ENCODE results near the gene NAPA.

NAPA gene

DNA sequence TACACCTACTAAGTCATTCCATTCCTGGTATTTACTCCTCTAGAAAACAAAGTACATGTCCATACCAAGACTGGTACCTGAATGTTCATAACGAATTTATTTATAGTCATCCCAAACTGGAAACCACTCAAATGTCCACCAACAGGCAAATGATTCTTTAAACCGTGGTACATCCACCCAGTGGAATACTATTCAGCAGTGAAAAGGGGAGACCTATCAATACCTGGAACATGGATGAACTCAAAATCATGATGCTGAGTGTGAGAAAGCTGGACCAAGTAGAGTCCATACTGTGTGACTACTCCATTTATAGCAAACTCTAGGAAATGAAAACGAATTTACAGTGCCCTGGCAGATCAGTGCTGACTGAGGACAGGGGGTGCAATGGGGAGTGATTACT, 11.9 kb upstream of the NAPA start:
- no peak overlapping the region for H3K4me3 ChIP-seq (ENCODE audit: low read depth, low read length)

DNA sequence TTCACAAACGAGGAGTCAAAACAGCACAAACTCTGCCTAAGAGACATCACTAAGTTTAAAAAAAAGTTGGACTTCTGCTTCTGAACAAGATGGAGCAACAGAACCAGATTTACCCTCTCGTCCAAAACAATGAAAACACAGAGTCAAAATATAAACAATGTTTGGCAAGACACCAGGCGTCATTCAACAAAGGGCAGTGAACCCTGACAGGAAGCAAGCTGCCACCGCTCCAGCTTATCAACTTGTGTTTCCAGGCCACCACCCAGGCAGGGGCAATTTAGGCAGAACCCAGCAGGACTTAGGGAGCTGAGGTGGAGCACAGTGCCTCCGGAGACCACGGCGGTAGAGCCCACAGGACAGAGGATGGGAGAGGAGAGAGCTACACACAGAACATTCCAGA, 8.6 kb upstream of the NAPA start:
- H3K4me3 ChIP-seq (ENCODE audit: low read depth, low read length) = no peak overlapping the region

DNA sequence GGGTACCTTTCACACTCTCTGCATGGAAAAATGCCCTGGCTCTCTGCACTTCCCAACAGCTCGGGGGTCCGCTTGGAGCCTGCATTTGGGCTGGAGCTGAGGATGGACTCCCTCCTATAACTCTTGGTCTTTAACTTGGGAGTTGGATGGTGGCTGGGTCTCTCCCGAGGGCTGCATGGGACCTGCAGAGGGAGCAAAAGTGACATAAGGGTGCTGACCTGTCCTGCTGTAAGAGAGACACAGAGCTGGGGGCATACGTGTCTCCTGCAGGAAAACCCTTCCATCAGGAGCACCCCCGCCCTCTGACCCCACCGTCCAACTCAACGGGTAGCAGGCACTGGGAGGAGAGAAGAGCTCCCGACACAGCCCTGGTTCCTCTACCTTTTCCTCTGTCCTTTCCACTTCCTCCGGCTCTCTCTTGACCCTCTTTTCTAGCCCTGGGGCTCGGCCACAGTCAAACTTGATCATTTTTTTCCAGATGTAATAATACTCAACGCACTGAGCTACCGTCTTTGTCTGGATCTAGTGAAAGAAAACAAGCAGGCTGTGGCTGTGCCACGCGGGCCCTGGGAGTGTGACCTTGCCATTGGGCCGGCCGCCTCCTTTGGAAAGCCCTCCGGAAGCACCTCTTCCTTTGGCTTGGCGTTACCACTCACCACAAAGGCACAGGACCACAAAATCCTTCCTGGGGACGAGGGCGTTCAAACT, 6.8 kb upstream of the NAPA start:
- H3K4me3 ChIP-seq (ENCODE audit: low read depth, low read length) = no peak overlapping the region

DNA sequence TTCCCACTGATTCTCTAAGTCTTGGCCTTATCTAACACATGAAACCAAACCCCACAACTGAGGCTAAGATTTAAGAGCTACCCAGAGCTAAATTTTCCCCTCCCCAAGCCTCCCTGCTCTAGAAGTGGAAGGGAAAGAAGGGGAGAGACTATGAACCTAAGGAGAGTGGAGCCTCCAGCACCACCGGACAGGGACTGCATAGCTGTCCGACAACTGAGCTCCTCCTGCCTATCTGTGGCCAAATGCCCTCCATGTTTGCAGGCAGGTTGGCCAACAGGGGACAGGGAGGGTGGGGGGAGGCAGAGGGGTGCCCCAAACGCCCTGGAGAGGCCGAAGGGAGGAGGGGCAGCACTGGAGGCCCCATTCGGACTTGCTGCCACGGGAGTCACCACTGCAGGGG, 6.0 kb upstream of the NAPA start:
- no peak overlapping the region for H3K4me3 ChIP-seq (ENCODE audit: low read depth, low read length)

DNA sequence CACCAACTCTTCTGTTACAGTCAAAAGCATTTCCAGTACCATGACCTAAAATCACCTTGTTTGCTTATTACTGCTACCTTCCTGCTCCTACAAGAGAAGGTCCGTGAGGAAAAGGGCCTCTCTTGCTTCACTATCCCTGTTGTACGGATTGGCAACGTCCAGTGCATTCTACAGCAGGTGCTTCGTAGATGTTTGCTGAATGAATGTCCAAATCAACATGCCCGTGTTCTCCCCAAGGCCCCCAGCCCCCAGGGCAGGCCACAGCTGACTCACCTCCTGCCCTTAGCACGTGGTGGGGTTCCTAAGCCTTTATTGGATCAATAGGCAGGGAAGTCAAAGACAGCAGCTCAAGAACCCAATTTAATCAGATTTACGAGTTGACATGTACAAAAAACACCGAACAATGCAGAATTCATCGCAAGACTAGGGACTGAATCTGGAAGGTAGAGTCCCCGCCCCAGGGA, 5.5 kb upstream of the NAPA start:
- H3K4me3 ChIP-seq (ENCODE audit: low read depth, low read length) = no peak overlapping the region

DNA sequence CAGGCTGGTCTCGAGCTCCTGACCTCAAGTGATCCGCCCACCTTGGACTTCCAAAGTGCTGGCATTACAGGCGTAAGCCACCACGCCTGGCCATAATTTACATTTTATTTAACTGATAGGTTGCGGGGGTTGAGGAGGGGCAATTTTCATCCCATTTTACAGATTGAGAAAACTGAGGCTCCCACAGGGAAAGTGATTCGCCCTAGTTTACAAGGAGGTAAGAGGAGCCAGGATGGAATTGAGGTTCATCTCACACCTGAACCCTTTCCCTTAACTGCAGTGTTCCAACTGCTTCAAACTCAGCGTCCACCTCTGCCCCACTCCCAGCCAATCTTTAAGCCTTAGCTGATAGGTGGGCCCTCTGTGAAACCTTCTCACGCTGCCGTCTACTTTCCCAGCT, 4.0 kb upstream of the NAPA start:
- H3K4me3 ChIP-seq (ENCODE audit: low read depth, low read length) = no peak overlapping the region

DNA sequence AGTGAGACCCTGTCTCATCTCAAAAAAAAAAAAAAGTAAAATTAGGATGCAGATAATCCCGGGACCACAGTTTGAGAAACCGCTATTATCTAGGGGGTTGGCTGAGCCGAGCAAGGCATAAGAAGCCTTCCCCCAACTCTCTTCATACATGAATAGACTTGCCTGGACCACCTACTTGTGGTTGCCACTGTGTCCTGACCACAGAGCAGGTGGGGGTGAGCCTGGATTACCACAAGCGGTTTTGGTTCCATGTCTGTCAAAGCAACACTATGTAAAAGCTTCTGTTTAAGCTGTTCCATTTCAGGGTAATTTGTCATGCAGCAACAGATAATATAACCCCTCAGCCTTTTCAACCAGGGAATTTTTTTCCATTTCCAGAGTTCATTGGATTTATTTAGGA, 3.3 kb upstream of the NAPA start:
- no peak overlapping the region for H3K4me3 ChIP-seq (ENCODE audit: low read depth, low read length)

DNA sequence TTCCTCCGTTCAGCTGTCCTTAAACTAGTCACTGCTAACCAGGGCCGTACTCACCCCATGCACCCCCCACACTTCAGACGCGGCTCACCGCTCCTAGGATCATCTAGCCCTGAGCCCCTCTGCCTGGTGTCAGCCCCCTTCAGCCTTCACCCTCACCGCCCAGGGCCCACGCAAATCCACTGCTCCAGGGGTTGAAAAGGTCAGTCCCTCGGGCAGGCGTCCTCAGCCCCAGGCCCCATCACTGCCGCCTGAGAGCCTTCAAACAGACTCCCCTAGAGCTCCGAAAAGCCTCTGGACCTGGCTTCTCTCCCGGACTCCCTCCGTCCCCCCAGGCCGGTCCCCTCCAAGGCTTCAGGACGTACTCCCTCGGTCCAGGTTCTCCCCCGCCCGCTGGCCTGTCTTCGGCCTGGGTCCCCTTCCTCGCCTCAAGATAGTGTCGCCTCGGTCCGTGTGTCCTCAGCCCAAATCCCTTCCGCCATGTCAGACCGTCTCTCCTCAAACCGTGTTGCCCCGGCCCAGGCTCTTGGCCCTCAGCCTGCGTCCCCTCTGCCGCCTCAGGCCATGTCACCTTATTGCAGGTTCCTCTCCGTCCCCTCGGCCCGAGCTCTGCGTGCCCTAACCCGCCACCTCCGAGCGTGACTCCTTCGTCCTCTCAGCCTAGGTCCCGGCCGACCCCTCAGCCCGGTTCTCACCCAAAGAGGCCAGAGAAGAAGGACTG, 553 bp downstream of the NAPA start:
- H3K4me3 ChIP-seq (ENCODE audit: low read depth, low read length) = peak overlapping the region; percentile 94

DNA sequence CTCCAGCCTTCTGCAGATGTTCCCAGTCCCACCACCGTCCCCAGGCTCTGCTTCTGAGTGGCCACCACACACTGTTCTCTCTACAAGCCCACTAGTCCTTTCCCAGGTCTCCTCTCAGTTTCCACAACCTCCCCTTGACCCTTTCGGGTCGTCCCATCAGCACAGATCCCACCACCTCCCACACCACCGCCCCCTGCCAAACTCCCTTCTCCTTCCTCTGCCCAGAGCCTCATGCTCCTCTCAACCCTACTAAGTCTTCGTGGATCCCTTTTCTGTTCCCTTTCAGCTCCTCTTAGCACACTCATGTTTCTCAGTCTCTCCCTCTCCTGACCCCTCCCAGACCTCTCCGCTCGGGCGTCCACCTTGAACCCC, 1.9 kb downstream of the NAPA start:
- H3K4me3 ChIP-seq (ENCODE audit: low read depth, low read length) = no peak overlapping the region

DNA sequence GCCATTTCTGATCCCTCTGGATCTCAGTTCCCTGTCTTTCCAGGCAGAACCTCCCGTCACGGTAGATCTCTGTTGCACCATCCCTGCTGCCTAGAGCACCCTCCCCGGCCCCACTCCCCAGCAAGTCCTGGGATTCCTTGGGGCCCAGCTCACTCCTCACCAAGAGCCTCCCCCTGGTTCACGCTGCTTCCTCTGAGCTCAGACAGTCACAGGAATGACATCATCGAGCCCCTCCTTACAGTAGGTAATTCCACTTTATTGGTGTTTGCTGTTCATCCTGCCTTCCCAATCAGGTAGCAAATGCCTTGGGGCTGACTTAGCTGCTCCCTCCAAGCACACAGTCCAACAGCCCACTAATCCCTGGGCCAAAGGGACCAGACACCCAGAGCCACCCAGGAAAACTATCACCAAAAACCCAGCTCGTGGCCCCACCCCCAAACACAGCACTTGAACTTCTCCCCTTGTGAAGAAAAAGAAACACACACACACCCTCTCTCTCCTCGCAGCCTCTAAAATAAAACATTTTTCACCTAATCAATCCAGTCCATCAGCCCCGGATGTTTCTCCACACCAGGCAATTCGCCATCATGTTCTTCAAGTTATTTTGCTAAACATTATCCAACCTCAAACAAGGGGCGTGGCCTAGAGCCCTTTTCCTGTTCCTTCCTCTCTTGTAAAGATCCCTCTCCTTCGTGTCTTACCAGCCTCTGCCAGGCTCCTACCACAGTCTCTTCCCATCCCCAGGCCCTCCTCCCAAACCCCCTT, 2.5 kb downstream of the NAPA start:
- H3K4me3 ChIP-seq (ENCODE audit: low read depth, low read length) = no peak overlapping the region

DNA sequence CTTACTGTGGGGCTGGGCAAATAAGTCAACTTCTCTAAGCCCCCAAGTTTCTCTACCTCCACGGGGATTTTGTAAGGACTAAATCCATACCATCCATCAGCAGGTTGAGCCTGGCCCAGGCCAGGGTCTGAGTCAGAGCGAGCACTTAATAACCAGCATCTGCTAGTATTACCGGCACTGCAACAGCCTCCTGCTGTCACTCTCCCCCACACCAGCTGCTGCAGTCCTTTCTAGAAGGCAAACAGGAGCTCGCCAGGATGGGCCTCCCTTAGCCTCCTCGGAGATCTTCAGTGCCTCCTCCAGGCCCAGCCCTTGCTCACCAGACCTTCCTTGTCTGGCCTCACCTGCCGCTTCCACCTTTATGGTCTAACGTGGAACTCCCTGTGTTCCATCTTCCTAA, 3.2 kb downstream of the NAPA start:
- no peak overlapping the region for H3K4me3 ChIP-seq (ENCODE audit: low read depth, low read length)

DNA sequence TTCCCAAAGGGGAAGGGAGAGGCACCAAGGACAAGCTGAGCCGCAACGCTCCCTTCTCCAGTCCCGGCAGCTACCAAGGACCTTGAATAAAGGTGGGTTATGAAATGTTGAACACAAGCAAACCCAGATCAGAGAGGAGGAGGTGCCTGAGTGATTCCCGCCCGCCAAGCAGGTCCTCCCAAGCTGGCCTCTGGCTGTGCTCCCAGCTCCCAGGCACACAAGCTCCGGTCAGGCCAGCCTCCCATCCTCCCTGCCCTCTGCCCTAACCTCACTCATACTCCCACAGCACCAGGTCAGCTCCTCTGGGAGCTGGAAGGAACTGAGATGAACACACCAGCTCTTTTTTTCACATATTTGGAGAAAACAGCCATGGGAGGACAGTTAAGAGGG, 3.7 kb downstream of the NAPA start:
- H3K4me3 ChIP-seq (ENCODE audit: low read depth, low read length) = no peak overlapping the region

DNA sequence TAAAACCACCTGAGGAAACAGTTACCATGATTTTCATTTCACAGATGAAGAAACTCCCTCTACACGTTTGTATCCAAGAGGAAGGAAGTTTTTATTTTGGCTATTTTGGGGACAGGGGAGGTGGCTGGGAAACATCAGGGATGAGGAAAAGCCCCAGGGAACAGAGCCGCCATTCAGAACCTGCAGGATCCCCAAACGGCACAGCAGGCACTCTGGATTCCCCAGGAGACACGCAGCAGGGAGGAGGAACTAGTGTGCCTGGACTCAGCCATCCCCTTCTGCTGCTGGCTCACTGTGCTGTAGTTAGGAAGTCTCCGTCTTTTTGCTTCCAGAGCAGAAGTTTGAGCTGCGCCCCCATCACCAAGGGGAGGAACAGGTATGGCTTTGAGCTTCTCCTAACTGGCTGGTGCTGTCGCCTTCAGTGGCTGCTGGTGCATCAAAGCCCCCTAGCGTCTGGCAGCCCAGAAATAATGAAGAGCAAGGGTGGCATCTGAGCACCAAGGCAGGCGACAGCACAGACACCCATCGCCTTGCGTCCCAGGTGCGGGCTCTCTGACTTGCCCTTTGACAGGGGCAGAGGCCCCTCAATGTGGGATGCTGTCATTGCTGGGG, 4.2 kb downstream of the NAPA start:
- H3K4me3 ChIP-seq (ENCODE audit: low read depth, low read length) = no peak overlapping the region

DNA sequence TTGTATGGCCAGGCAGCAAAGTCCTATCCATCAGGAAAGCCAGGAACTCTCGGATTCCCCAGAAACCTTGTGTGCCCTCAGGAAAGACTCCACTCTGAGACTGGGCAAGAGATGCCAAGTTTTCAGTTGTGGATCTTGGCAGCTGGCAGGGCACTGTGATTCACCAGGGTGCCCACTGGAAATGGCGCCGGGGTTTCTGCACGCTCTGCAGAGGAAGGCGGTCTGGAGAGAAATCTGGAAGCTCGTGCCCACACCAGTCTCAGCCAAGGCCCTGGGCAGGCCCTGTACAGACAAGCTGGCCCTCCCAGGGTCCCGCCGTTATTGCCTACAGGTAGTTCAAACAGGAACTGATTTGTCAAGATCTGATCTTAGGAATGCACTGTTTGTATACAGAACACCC, 4.9 kb downstream of the NAPA start:
- H3K4me3 ChIP-seq (ENCODE audit: low read depth, low read length) = no peak overlapping the region

DNA sequence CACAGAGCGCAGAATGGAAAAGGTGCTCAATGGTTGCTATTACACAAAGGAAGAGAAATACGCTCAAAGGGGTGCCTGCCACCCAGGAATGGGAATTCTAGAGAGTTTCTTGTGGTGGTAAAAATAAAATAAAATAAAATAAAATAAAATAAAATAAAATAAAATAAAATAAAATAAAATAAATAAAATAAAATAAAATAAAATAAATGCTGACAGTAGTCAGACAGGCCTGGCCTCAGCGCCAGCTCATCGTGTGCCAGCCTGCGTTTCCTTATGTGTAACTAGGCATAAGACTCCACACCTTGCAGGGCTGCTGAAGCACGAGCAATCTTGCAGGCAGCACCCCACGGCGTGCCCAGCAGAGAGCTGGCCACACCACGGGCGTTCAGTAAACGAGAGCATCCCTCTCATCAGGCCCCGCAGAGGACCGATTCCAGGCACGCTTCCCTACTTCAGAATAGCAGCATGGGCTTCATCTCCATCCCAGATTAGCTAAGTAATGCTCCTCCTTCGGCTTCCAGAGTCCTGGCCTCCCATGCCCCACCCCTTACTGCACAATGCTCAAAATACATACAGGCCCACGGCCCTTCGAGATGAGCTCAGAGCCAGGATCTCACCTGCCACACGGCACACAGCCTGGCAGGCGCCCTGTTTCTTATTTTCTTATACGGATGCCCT, 5.6 kb downstream of the NAPA start:
- no peak overlapping the region for H3K4me3 ChIP-seq (ENCODE audit: low read depth, low read length)

DNA sequence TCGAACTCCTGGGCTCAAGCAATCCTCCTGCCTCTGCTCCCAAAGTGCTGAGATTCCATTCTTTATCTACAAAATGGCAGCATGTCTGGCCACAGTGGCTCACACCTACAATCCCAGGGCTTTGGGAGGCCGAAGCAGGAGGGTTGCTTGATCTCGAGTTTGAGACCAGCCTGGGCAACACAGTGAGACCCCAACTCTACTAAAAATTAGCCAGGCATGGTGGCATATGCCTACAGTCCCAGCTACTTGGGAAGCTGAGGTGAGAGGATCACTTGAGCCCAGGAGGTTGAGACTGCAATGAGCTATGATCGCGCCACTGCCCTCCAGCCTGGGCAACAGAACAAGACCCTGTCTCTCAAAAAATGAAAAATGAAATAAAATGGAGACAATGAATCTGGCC, 6.1 kb downstream of the NAPA start:
- no peak overlapping the region for H3K4me3 ChIP-seq (ENCODE audit: low read depth, low read length)

DNA sequence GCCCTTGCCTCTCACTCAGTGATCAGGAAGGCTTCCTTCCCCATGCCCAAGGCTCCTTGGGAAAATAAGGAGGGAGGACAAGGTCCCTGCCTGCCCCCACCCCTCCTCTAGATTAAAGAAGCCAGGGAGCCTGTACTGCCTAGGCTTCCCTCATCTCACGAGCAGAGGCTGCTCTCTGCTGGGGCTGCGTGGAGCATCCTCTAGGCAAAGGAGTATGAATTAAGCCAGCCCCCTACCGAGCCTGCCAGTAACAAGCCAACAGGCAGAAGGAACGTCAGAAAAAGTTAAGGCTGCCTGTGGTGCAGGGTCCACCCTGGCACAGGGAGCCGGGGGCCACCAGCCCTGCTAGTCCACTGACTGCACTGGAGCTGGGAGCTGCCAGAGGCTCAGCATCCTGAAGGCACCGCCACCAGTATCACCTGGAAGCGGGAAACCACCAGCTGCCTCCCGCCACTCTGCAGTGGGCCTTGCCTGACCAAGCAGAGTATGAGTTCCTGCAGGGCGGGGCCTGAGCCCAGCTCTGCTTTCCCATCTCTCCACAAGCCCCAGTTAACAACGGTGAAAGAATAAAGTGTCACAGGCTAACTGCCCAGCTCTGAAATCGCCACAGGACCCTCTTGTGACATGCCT, 6.8 kb downstream of the NAPA start:
- H3K4me3 ChIP-seq (ENCODE audit: low read depth, low read length) = no peak overlapping the region

DNA sequence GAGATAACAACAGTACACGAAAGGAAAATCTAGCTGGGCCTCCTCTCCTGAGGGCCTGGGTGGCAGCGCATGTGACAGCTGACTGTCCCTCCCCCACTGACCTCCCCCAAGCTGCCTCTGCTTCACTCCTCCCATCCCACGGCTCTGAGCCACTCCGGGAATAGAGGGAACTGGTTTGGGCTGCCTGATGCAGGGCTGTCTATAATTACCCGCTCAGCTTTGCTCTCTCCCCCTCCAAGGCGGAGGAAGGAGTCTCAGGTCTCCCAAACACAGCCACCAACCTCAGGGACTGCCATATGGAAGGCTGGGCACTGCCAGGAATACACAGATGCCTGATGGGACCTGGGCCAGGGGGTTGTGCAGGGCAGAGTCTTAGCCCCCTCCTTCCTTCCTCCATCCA, 7.9 kb downstream of the NAPA start:
- H3K4me3 ChIP-seq (ENCODE audit: low read depth, low read length) = no peak overlapping the region

DNA sequence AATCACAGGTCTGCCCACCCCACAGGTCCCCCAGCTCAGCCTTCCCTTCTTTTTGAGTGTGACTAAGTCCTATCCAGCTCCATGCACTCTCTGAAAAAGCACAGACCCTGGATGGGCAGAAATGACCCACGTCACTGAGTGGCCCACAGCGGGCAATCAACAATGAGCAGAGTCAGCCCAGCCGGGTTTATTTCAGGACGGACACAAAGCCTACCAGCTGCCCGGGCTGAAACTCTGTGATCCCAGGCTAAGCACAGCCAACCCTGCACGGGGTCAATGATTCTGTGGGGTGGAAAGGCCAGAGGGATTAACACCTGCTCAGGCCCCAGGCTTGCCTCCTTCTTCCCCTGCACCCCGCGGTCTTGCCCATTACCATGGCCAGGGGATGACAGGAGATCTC, 8.4 kb downstream of the NAPA start:
- H3K4me3 ChIP-seq (ENCODE audit: low read depth, low read length) = no peak overlapping the region

DNA sequence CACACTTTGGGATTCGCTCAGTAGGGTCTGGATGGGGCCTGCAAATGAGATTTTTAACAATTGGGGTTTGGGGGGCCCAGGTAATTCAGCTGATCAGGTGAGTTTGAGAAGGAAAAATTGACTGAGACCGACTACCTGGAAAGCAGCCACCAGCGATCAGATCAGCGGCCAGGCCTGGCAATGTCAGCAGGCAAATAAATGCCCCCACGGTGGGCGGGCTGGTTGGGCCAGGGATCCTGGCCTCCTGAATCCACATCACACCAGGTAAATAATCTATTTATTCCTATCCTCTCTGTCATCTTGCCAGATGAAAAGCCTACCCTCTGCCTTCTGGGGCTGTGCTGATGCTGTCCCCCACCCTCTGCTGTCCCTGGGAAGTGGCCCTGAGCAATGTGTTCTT, 9.4 kb downstream of the NAPA start:
- H3K4me3 ChIP-seq (ENCODE audit: low read depth, low read length) = no peak overlapping the region

DNA sequence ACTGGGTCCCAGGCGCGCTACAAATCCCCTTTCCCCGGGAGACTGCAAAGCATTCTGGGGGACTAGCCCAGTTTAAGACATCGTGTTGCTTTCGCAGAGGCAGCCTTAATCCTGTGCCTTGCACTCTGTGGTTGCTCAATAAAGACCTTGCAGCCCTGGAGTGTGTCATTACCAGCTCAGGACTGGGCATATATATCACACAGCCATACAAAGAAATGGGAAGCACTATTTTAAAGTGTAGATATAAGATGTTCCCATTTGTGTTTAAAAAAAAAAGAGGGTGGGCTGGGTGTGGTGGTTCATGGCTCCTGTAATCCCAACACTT, 11.1 kb downstream of the NAPA start:
- H3K4me3 ChIP-seq (ENCODE audit: low read depth, low read length) = no peak overlapping the region
